HG03159 (cell line): ENCODE data around the gene NEB.
"Not testable (repeated sequence)": the region's sequence is repeated elsewhere in the genome, so short reads cannot be mapped to it uniquely, and the experiment has no call there.

Source experiments
- ATAC-seq: cut with Tn5 transposase; IDR thresholded peaks from one replicate; pipeline ENCODE4 v1.9.1; 2021; ENCODE audit warnings: mild to moderate bottlenecking, moderate library complexity; ENCODE audit not compliant: unreplicated experiment

The NEB gene

GRCh38 chr2:151562398-151562797 is 171.9 kb downstream of the NEB start:
- no peak for ATAC-seq

- no peak for ATAC-seq
Measured at GRCh38 chr2:151560289-151560688, 174.0 kb downstream of the NEB start.

DNA sequence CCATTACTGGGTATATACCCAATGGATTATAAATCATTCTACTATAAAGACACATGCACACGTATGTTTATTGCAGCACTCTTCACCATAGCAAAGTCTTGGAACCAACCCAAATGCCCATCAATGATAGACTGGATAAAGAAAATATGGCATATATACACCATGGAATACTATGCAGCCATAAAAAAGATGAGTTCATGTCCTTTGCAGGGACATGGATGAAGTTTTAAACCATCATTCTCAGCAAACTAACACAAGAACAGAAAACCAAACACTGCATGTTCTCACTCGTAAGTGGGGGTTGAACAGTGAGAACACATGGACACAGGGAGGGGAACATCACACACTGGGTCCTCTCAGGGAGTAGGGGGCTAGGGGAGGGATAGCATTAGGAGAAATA is 174.8 kb downstream of the NEB start:
- not testable (repeated sequence) for ATAC-seq

DNA sequence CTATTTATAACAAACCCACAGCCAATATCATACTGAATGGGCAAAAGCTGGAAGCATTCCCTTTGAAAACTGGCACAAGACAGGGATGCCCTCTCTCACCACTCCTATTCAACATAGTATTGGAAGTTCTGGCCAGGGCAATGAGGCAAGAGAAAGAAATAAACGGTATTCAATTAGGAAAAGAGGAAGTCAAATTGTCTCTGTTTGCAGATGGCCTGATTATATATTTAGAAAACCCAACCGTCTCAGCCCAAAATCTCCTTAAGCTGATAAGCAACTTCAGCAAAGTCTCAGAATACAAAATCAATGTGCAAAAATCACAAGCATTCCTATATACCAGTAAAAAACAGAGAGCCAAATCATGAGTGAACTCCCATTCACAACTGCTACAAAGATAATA is 176.4 kb downstream of the NEB start:
- not testable (repeated sequence) for ATAC-seq

- ATAC-seq, result no peak
Measured at GRCh38 chr2:151556121-151556520, 178.2 kb downstream of the NEB start.

DNA sequence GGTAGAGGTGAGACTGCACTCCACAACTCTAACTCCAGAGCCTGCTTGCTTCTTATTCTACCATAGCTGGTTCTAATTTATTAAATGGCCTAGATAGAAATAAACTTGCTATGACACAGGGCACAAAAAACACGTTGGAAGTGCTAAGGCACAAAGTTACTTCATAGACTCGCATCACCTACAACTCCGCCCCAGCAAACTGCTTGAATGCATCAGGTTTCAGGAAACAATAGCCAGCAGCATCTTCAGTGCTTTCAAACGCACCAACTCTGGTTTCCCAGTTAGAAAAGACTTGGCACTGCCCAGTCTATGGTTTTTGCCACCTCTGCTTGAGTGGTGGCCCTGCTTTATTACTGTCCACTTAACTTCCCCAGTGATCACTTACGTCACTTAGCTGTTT is 182.0 kb downstream of the NEB start:
- no peak for ATAC-seq

GRCh38 chr2:151551556-151551955 is 182.7 kb downstream of the NEB start:
- ATAC-seq, result no peak

- no peak for ATAC-seq
Measured at GRCh38 chr2:151549191-151549590, 185.1 kb downstream of the NEB start.

GRCh38 chr2:151544449-151544848 is 189.8 kb downstream of the NEB start:
- no peak for ATAC-seq

DNA sequence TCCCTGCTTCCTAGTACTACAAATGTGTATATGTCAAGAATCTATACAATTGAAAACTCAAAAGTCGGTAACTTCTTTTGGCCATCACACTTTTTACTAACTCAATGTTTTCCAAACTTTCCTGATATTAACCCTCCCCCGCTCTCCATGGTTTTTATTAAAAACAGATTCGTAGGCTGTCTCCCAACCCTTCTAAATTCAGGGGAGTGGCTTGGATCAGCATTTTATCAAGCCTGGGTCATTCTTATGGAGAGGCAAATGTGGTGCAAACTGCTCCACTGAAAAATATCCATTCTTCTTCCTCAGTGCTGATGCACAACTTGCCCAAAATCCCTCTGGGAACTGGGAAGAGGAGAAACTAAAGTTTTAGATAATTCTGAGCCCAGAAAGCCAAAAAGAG is 190.4 kb downstream of the NEB start:
- ATAC-seq, result no peak

GRCh38 chr2:151534001-151534400 is 200.3 kb downstream of the NEB start:
- no peak for ATAC-seq

DNA sequence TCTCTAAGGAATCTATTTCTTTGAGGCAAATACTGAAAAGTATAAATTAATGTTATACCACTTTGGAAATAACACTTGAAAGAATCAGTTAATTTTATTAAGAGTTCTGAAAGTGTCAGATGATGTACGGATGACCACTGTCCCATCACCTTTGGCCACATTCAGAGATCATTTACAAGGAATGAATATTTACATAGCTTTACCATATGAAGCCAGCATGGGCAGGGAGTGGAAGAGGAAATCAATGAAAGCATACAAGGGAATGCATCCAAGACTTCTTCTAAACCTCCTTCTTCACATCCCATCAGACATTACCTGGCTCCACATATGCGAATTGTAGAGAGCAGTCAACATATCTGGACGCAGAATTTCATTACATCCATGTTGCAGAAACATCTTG is 201.1 kb downstream of the NEB start:
- no peak for ATAC-seq

- no peak for ATAC-seq
Measured at GRCh38 chr2:151526572-151527090, 207.6 kb downstream of the NEB start.

- ATAC-seq, result no peak
Measured at GRCh38 chr2:151525821-151526373, 208.4 kb downstream of the NEB start.

DNA sequence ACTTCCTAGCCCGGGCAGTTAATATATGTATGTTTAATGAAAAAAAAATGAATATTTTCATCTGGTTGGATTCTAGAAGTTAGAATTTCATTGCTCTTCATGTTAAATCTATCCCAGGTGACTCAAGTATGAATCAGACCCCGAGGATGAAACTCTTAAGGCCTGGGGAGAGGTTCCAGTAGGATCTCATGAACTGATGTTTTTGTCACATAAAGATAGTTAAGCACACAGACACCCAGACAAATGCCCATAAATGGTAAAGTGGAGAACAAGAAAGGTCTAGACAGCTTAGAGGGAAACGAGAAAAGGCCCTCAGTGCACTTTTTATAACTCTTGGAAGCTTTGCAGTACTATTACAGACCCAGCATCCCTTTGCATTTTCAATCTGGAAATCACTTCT is 210.4 kb downstream of the NEB start:
- no peak for ATAC-seq

DNA sequence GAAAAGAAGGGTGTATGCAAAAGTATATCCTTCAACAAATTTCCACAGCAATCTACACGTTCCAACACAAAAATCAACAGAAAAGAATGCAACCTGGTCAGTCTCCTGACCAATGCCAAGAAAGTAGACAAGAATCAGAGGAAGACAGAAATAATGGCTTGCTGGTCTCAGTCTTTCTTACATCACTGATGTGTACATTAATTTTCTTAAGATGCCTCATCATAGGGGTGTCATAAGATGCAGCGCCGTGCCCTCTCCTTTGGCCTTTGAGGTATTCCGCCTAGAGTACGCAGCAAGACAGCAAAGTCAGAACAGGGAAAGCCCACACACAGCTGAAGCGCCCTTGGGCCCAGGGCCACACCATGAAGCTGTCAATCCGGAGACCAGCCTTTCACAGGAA is 211.7 kb downstream of the NEB start:
- ATAC-seq, result no peak

DNA sequence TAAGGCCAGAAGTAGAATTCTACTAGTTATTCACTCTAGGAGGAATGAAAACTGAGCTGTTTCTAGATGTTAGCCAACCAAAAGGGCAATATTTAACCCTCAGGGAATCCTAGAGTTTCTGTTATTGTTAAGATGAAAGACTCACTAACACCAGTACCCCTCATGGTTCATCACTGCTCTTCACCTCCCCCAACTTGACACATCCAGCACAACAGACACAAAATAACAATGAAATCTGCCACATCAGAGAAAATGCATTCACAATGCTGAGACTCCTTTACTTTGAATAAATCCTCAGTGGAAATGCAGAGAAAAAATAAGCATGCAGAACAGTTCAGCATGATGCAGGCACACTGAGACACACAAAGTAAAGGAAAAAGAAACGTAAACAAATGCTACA is 213.3 kb downstream of the NEB start:
- no peak for ATAC-seq

DNA sequence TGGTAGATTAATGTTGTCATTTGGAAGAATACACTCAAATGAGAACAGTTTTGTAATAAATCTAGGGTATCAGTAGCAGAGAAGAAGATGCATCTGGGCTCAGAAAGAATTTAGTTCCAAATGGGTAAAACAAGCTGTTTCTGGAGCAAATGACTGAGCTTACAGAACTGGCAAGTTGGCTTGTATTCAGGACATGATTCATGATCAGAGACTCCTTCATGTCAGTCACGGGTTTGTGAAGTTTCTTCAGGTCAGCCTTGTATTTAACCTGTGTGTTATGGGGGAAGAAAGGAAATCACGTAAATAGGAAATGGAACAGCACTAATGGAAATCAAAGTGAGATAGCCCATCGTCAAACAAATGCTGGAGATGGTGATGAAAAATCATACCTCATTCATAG is 215.5 kb downstream of the NEB start:
- no peak for ATAC-seq

- no peak for ATAC-seq
Measured at GRCh38 chr2:151508519-151508918, 225.8 kb downstream of the NEB start.

GRCh38 chr2:151506170-151506569 is 228.1 kb downstream of the NEB start:
- no peak for ATAC-seq

- ATAC-seq, result no peak
Measured at GRCh38 chr2:151498178-151498577, 236.1 kb downstream of the NEB start.

GRCh38 chr2:151491496-151491895 is 242.8 kb downstream of the NEB start:
- no peak for ATAC-seq

GRCh38 chr2:151490276-151490675 is 244.0 kb downstream of the NEB start:
- ATAC-seq, result no peak
